Globus pallidus (tissue), 1 donor: ENCODE measurements around the gene PROSER2.

Experiments used
- DNase-seq: peaks from one replicate; pipeline ENCODE4 v3.0.0-alpha.2; 2015; ENCODE audit warnings: low spot score

PROSER2 gene

GRCh38 chr10:11805792-11806191, 17.4 kb upstream of the PROSER2 start:
- DNase-seq, result no peak

- DNase-seq, result no peak
These were observed 16.4 kb upstream of the PROSER2 start for GRCh38 chr10:11806706-11807105.

- no peak for DNase-seq
These were observed 14.3 kb upstream of the PROSER2 start for GRCh38 chr10:11808808-11809207.

- DNase-seq, result no peak
These were observed 12.8 kb upstream of the PROSER2 start for GRCh38 chr10:11810313-11810766.

- DNase-seq, result no peak
These were observed 12.2 kb upstream of the PROSER2 start for GRCh38 chr10:11810973-11811372.

- DNase-seq, result no peak
These were observed 10.0 kb upstream of the PROSER2 start for GRCh38 chr10:11813177-11813576.

- DNase-seq, result no peak
These were observed 9.1 kb upstream of the PROSER2 start for GRCh38 chr10:11813855-11814567.

GRCh38 chr10:11819027-11819426, 4.1 kb upstream of the PROSER2 start:
- no peak for DNase-seq

- DNase-seq, result no peak
These were observed 965 bp upstream of the PROSER2 start for GRCh38 chr10:11822026-11822756.

- DNase-seq, result no peak
These were observed 391 bp upstream of the PROSER2 start for GRCh38 chr10:11822809-11823121.

GRCh38 chr10:11823989-11824346, 812 bp downstream of the PROSER2 start:
- DNase-seq, result no peak

- no peak for DNase-seq
These were observed 1.2 kb downstream of the PROSER2 start for GRCh38 chr10:11824376-11824775.

GRCh38 chr10:11824825-11825224, 1.7 kb downstream of the PROSER2 start:
- DNase-seq, result no peak

- no peak for DNase-seq
These were observed 2.7 kb downstream of the PROSER2 start for GRCh38 chr10:11825796-11826414.

GRCh38 chr10:11827006-11827405, 3.9 kb downstream of the PROSER2 start:
- no peak for DNase-seq

- no peak for DNase-seq
These were observed 4.3 kb downstream of the PROSER2 start for GRCh38 chr10:11827414-11827813.

- no peak for DNase-seq
These were observed 5.6 kb downstream of the PROSER2 start for GRCh38 chr10:11828682-11829284.

GRCh38 chr10:11830836-11831519, 7.8 kb downstream of the PROSER2 start:
- no peak for DNase-seq

- no peak for DNase-seq
These were observed 8.4 kb downstream of the PROSER2 start for GRCh38 chr10:11831520-11831951.

- DNase-seq, result no peak
These were observed 8.9 kb downstream of the PROSER2 start for GRCh38 chr10:11832042-11832441.

- DNase-seq, result no peak
These were observed 11.9 kb downstream of the PROSER2 start for GRCh38 chr10:11835061-11835460.

GRCh38 chr10:11835704-11836103, 12.5 kb downstream of the PROSER2 start:
- no peak for DNase-seq
